Neuronal stem cell (in vitro differentiated cells): ENCODE measurements around the gene TP73. TPM values are rescaled to one million over a fixed set of nuclear protein-coding genes. Genes with fewer than 3 reads are reported as not detected.

ENCODE experiments used
- DNase-seq: peaks from one replicate; pipeline ENCODE4 v3.0.0-alpha.2; 2013; ENCODE audit warnings: low spot score
- H2AFZ ChIP-seq: one replicate; pipeline ENCODE4 v1.6.1; 2013; ENCODE audit warnings: mild to moderate bottlenecking, low read length, inconsistent platforms
- H2AK5ac ChIP-seq: 2 replicates; pipeline ENCODE4 v1.6.1; 2013; ENCODE audit warnings: low read depth, mild to moderate bottlenecking, inconsistent platforms, low read length, moderate library complexity, mixed read lengths
- H2BK120ac ChIP-seq: 2 replicates; pipeline ENCODE4 v1.6.1; 2013; ENCODE audit warnings: low read depth, mild to moderate bottlenecking, inconsistent platforms, low read length, moderate library complexity, mixed read lengths
- H2BK12ac ChIP-seq: one replicate; pipeline ENCODE4 v1.6.1; 2013; ENCODE audit warnings: low read length, inconsistent platforms
- H2BK15ac ChIP-seq: 2 replicates; pipeline ENCODE4 v1.6.1; 2013; ENCODE audit warnings: mild to moderate bottlenecking, low read length, inconsistent platforms, mixed read lengths
- H2BK5ac ChIP-seq: one replicate; pipeline ENCODE4 v1.6.1; 2013; ENCODE audit warnings: inconsistent platforms, mild to moderate bottlenecking, low read length, moderate library complexity
- H3K14ac ChIP-seq: one replicate; pipeline ENCODE4 v1.6.1; 2013; ENCODE audit warnings: low read length, inconsistent platforms
- H3K18ac ChIP-seq: 2 replicates; pipeline ENCODE4 v1.6.1; 2013; ENCODE audit warnings: low read length, inconsistent platforms
- H3K23ac ChIP-seq: 2 replicates; pipeline ENCODE4 v1.6.1; 2013; ENCODE audit warnings: low read depth, mild to moderate bottlenecking, mixed read lengths, low read length, inconsistent platforms; ENCODE audit not compliant: poor library complexity
- H3K27ac ChIP-seq: replicated peaks from 3 replicates; pipeline ENCODE4 v1.5.1; 2013; ENCODE audit warnings: low read length, inconsistent platforms
- H3K27me3 ChIP-seq, 3 experiments: 2 replicates each; pipeline ENCODE4 v1.6.1; 2013; ENCODE audit warnings: low read length in 3 of 3, mild to moderate bottlenecking in 2 of 3, inconsistent platforms in 1 of 3, low read depth in 1 of 3, mixed read lengths in 1 of 3, moderate library complexity in 1 of 3; ENCODE audit not compliant: control insufficient read depth in 3 of 3, insufficient read depth in 3 of 3
- H3K36me3 ChIP-seq, 2 donors: replicated peaks in 1 of 2; 2 replicates each; pipeline ENCODE4 v1.6.1; 2013; ENCODE audit warnings: low read length in 2 of 2; ENCODE audit not compliant: control insufficient read depth in 2 of 2, insufficient read depth in 2 of 2
- H3K4ac ChIP-seq: 2 replicates; pipeline ENCODE4 v1.6.1; 2013; ENCODE audit warnings: inconsistent platforms, mild to moderate bottlenecking, low read length, moderate library complexity
- H3K4me1 ChIP-seq, 2 donors: 1 replicate in 1 of 2; 2 replicates in 1 of 2; pipeline ENCODE4 v1.6.1; 2013; ENCODE audit warnings: low read length in 2 of 2, low read depth in 1 of 2; ENCODE audit not compliant: control insufficient read depth in 2 of 2, insufficient read depth in 1 of 2
- H3K4me2 ChIP-seq: one replicate; pipeline ENCODE4 v1.6.1; 2013; ENCODE audit warnings: mild to moderate bottlenecking, low read length, inconsistent platforms; ENCODE audit not compliant: insufficient read depth, poor library complexity, severe bottlenecking
- H3K4me3 ChIP-seq, 2 donors: 2 replicates each; pipeline ENCODE4 v1.5.1; 2013; ENCODE audit warnings: low read length in 2 of 2, mild to moderate bottlenecking in 2 of 2, inconsistent platforms in 1 of 2, moderate library complexity in 1 of 2
- H3K79me1 ChIP-seq: one replicate; pipeline ENCODE4 v1.6.1; 2013; ENCODE audit warnings: low read depth, mild to moderate bottlenecking, inconsistent platforms, low read length, moderate library complexity
- H3K9ac ChIP-seq: one replicate; pipeline ENCODE4 v1.6.1; 2013; ENCODE audit warnings: mild to moderate bottlenecking, low read depth, low read length, inconsistent platforms; ENCODE audit not compliant: poor library complexity
- H3K9me3 ChIP-seq, 2 donors: replicated peaks in 1 of 2; 2 replicates each; pipeline versions ENCODE3 to v1.6.1; 2013; ENCODE audit warnings: low read length in 2 of 2, mild to moderate bottlenecking in 2 of 2, inconsistent platforms in 1 of 2, low read depth in 1 of 2, mixed read lengths in 1 of 2, moderate library complexity in 1 of 2; ENCODE audit not compliant: control insufficient read depth in 2 of 2, insufficient read depth in 1 of 2
- H4K8ac ChIP-seq: one replicate; pipeline ENCODE4 v1.6.1; 2013; ENCODE audit warnings: low read depth, mild to moderate bottlenecking, inconsistent platforms, low read length, moderate library complexity
- H4K91ac ChIP-seq: one replicate; pipeline ENCODE4 v1.6.1; 2013; ENCODE audit warnings: low read length, low read depth, mild to moderate bottlenecking, inconsistent platforms; ENCODE audit not compliant: poor library complexity
- WGBS, 2 donors: extraction: QIAGEN DNeasy Blood & Tissue Kit; methylation state at CpG; one replicate each; pipeline ENCODE4 v1.1.7; 2013; ENCODE audit warnings: missing lambda C conversion rate in 2 of 2, mixed read lengths in 1 of 2; ENCODE audit not compliant: insufficient read length in 2 of 2, insufficient replicate concordance in 1 of 2; ENCODE audit errors: extremely low coverage in 2 of 2; 5-methylcytosine and 5-hydroxymethylcytosine counted together
- polyA plus RNA-seq, 2 experiments: library from polyadenylated mRNA; stranded (reverse); fragments of 200-250 nt; gene quantifications; one replicate each; pipeline ENCODE4 v1.2.3, GENCODE V29; 2013

TP73 gene
- polyA plus RNA-seq (2013, experiment 1 of 2): 0.18 TPM
- polyA plus RNA-seq (2013, experiment 2 of 2): 0.19 TPM

DNA sequence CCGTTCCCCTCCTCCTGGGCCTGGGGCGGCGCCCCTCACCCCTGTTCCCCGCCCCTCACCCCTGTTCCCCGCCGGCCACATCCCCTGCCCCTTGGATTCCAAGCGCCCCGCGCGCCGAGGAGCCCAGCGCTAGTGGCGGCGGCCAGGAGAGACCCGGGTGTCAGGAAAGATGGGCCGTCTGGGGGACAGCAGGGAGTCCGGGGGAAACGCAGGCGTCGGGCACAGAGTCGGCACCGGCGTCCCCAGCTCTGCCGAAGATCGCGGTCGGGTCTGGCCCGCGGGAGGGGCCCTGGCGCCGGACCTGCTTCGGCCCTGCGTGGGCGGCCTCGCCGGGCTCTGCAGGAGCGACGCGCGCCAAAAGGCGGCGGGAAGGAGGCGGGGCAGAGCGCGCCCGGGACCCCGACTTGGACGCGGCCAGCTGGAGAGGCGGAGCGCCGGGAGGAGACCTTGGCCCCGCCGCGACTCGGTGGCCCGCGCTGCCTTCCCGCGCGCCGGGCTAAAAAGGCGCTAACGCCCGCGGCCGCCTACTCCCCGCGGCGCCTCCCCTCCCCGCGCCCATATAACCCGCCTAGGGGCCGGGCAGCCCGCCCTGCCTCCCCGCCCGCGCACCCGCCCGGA is at the start of gene TP73:
Gene TP73, plus strand, starts transcription at position 587 of the 618 bp plus-strand sequence. CDS start 29,850 bp downstream, outside the sequence.
- Histone ChIP-seq H2BK12ac (peak within 1 kb of the TSS; percentile 58), H3K9ac (peak within 1 kb of the TSS; percentile 74), H3K18ac (peak within 1 kb of the TSS; percentile 87), H3K27me3 (peaks cover 34 to 70% (median 59%) of the 10 kb centered on the region in 3 experiments), H3K4me2 (peak within 1 kb of the TSS; percentile 65), H3K4me1 (peaks cover 3 to 8% of the 10 kb centered on the region in 2 donors), H3K4me3 (peak within 1 kb of the TSS; percentile 20 to 66), H3K9me3 (peaks cover 0 to 2% of the 10 kb centered on the region in 2 donors), H2AK5ac (peak within 1 kb of the TSS; percentile 81), H3K79me1 (peaks cover 7% of the 10 kb centered on the region), H2AFZ (peak within 1 kb of the TSS; percentile 69), H4K8ac (no peak within 1 kb of the TSS), H2BK5ac (no peak within 1 kb of the TSS), H2BK120ac (no peak within 1 kb of the TSS), H3K36me3 (peaks cover 0 to 9% of the 10 kb centered on the region in 2 donors), H3K4ac (no peak within 1 kb of the TSS), H4K91ac (no peak within 1 kb of the TSS), H3K23ac (peak within 1 kb of the TSS; percentile 80), H3K14ac (peak within 1 kb of the TSS; percentile 8), H3K27ac (no peak within 1 kb of the TSS), H2BK15ac (peak within 1 kb of the TSS; percentile 81)
- DNase-seq: no peak
- no CpG with 5 or more reads among the region's 80 CpGs for WGBS, 2 donors

DNA sequence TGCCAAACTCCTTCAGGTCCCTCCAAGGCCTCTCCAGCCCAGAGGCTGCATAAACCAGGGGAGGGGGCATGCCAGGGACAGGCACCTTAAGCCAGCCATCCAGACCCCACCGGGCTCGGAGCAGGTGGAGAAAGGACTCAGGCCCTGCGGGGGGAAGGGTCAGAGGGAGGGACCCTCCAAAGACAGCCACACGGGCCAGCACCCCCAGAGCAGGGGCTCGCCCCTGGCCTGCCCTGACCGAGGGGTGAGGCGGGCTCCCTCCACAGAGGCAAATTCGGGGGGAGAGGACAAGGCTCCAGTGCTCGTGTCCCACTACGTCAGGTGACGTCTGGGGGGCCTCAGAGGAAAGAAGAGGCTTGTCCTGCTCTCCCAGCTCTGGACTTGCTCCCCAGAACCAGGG is 49.2 kb upstream of the TP73 start:
- peak overlapping the region; percentile 17 for H3K9ac ChIP-seq
- H3K36me3 ChIP-seq: peaks cover 4 to 6% of the 10 kb centered on the region in 2 donors
- H4K8ac ChIP-seq: no peak overlapping the region
- no peak overlapping the region for H2BK15ac ChIP-seq
- peak overlapping the region; percentile 31 for H2BK12ac ChIP-seq
- peak overlapping the region; percentile 77 for H3K14ac ChIP-seq
- H2AK5ac ChIP-seq: peak overlapping the region; percentile 79
- H3K79me1 ChIP-seq: peaks cover 35% of the 10 kb centered on the region
- no peak overlapping the region for H3K4me3 ChIP-seq
- H4K91ac ChIP-seq: no peak overlapping the region
- H3K18ac ChIP-seq: peak overlapping the region; percentile 42
- H2AFZ ChIP-seq: no peak overlapping the region
- no peak for DNase-seq
- H3K23ac ChIP-seq: peak overlapping the region; percentile 60
- no CpG with 5 or more reads among the region's 11 CpGs for WGBS, 2 donors
- H2BK120ac ChIP-seq: no peak overlapping the region
- H3K4me2 ChIP-seq: no peak overlapping the region
- H3K27me3 ChIP-seq: no peaks in the 10 kb centered on the region
- H3K9me3 ChIP-seq: peaks cover 0 to 4% of the 10 kb centered on the region in 2 donors
- H2BK5ac ChIP-seq: peak overlapping the region; percentile 19
- H3K4ac ChIP-seq: no peak overlapping the region
- peaks cover 15 to 26% of the 10 kb centered on the region in 2 donors for H3K4me1 ChIP-seq
- no peak overlapping the region for H3K27ac ChIP-seq

DNA sequence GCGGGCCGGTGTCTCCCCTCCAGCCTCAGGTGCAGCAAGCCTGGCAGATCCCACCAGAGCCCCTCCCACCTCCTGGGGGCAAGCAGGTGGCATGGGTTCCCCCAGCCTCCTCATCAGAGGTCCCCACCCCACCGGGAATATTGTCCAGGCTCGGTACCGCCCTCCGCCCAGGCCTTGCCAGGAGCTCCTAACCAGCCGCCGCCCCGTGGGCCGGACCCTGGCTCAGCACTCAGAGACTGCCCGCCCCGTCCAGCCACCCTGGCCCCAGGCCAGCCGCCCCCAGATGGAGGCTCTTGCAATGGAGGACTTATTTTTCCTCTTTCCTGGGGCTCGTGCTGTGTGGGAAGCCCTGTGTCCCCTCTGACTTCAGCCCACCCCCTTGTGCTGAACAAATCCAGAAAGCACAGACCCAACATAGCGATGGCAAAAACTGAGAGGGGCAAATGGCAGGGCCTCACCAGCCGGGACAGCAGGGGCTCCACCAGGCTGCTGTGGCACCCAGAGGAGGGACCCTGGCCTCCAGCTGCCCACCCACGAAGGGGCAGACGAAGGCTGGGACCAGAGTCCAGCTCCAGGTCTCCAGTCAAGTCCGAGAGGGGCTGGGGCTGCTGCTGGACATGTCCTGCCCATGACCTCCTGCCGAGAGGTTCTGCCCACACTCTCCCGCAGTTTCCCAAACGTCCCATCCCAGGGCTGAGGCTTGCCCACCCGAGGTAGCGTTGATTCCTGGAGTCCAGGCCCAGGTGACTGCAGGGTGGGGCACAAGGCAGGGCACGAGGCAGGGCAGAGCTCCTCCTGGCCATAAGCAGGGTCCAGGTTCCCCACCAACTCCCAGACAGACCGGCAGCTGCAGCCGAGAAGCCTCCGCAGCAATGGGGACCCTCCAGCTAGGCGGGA is 48.5 kb upstream of the TP73 start:
- peak overlapping the region; percentile 66 for H3K23ac ChIP-seq
- H3K14ac ChIP-seq: peak overlapping the region; percentile 77
- H2BK15ac ChIP-seq: no peak overlapping the region
- H2BK12ac ChIP-seq: peak overlapping the region; percentile 31
- H3K9me3 ChIP-seq: peaks cover 0 to 4% of the 10 kb centered on the region in 2 donors
- peaks cover 14 to 26% of the 10 kb centered on the region in 2 donors for H3K4me1 ChIP-seq
- H3K18ac ChIP-seq: peak overlapping the region; percentile 60
- no peak overlapping the region for H2AFZ ChIP-seq
- H3K27me3 ChIP-seq: no peaks in the 10 kb centered on the region
- H2BK120ac ChIP-seq: no peak overlapping the region
- no peak overlapping the region for H4K8ac ChIP-seq
- H3K4me3 ChIP-seq: no peak overlapping the region
- no peak overlapping the region for H3K27ac ChIP-seq
- WGBS, 2 donors: no CpG with 5 or more reads among the region's 29 CpGs
- H4K91ac ChIP-seq: no peak overlapping the region
- DNase-seq: no peak
- H2AK5ac ChIP-seq: peak overlapping the region; percentile 51
- H3K9ac ChIP-seq: no peak overlapping the region
- no peak overlapping the region for H3K4me2 ChIP-seq
- H3K36me3 ChIP-seq: peaks cover 4 to 6% of the 10 kb centered on the region in 2 donors
- H2BK5ac ChIP-seq: no peak overlapping the region
- H3K79me1 ChIP-seq: peaks cover 39% of the 10 kb centered on the region
- H3K4ac ChIP-seq: no peak overlapping the region
